IMR-90 (cell line): ENCODE data around the gene MOV10. TPM values are rescaled to one million over a fixed set of nuclear protein-coding genes. Genes with fewer than 3 reads are reported as not detected.

Experiments
- ATAC-seq: fragments of 200-7000 bp; cut with Tn5 transposase; 2 replicates; pipeline ENCODE4 v1.9.1; 2020; ENCODE audit warnings: low read depth, mild to moderate bottlenecking, moderate library complexity
- BruUV-seq: library from RNA; stranded (reverse); fragments of 400-500 nt; replicated peaks from 2 replicates; lab custom pipeline; 2021; lab: Mats Ljungman, UMichigan
- CTCF ChIA-PET: fragments of 300-600 bp; formaldehyde crosslinking; extraction: SDS; loops from one replicate; lab custom pipeline; 2021; ENCODE audit warnings: antibody characterized with exemption; lab: Yijun Ruan, JAX
- POLR2A ChIA-PET: fragments of 300-600 bp; sonication (Branson Sonifier 250); formaldehyde crosslinking; loops from one replicate; lab custom pipeline; 2022; ENCODE audit warnings: antibody characterized with exemption; ENCODE audit not compliant: unreplicated experiment; lab: Charles Lee
- DNase-seq: peaks from one replicate; pipeline ENCODE4 v3.0.0; 2013
- H2AFZ ChIP-seq: replicated peaks from 2 replicates; pipeline ENCODE3; 2013; ENCODE audit warnings: low read length, mild to moderate bottlenecking; ENCODE audit not compliant: poor library complexity
- H2AK5ac ChIP-seq: 2 replicates; pipeline ENCODE4 v1.6.1; 2013; ENCODE audit warnings: low read depth, low read length, inconsistent platforms
- H2AK9ac ChIP-seq: replicated peaks from 2 replicates; pipeline ENCODE3; 2013; ENCODE audit warnings: mild to moderate bottlenecking, low read depth, low read length, moderate library complexity; ENCODE audit not compliant: poor library complexity
- H2BK120ac ChIP-seq: 2 replicates; pipeline ENCODE4 v1.6.1; 2013; ENCODE audit warnings: low read depth, low read length, inconsistent platforms
- H2BK15ac ChIP-seq: 3 replicates; pipeline ENCODE4 v1.6.1; 2013; ENCODE audit warnings: low read depth, low read length, inconsistent platforms
- H2BK20ac ChIP-seq: 2 replicates; pipeline ENCODE4 v1.6.1; 2013; ENCODE audit warnings: low read depth, mild to moderate bottlenecking, inconsistent platforms, low read length, moderate library complexity
- H2BK5ac ChIP-seq: 2 replicates; pipeline ENCODE4 v1.6.1; 2013; ENCODE audit warnings: mild to moderate bottlenecking, low read depth, low read length, inconsistent platforms; ENCODE audit not compliant: poor library complexity, severe bottlenecking
- H3K14ac ChIP-seq: replicated peaks from 2 replicates; pipeline ENCODE4 v1.6.1; 2013; ENCODE audit warnings: low read depth, low read length, inconsistent platforms
- H3K18ac ChIP-seq: 2 replicates; pipeline ENCODE4 v1.6.1; 2013; ENCODE audit warnings: low read depth, low read length, control low read depth
- H3K23ac ChIP-seq: 2 replicates; pipeline ENCODE4 v1.6.1; 2013; ENCODE audit warnings: low read depth, low read length, inconsistent platforms
- H3K27ac ChIP-seq: 2 replicates; pipeline ENCODE4 v1.5.1; 2013; ENCODE audit warnings: mild to moderate bottlenecking, control low read depth, low read length; ENCODE audit not compliant: insufficient read depth
- H3K27me3 ChIP-seq: 2 replicates; pipeline ENCODE4 v1.6.1; 2013; ENCODE audit warnings: low read length; ENCODE audit not compliant: control insufficient read depth, insufficient read depth
- H3K36me3 ChIP-seq: 2 replicates; pipeline ENCODE4 v1.6.1; 2013; ENCODE audit warnings: low read length, mixed read lengths; ENCODE audit not compliant: control insufficient read depth, insufficient read depth
- H3K4ac ChIP-seq: 2 replicates; pipeline ENCODE4 v1.6.1; 2013; ENCODE audit warnings: low read depth, low read length, inconsistent platforms
- H3K4me1 ChIP-seq: 2 replicates; pipeline ENCODE4 v1.6.1; 2013; ENCODE audit warnings: low read length, mixed read lengths; ENCODE audit not compliant: control insufficient read depth, insufficient read depth
- H3K4me2 ChIP-seq: 2 replicates; pipeline ENCODE4 v1.6.1; 2013; ENCODE audit warnings: low read depth, mild to moderate bottlenecking, control low read depth, low read length, moderate library complexity
- H3K4me3 ChIP-seq: 2 replicates; pipeline ENCODE4 v1.5.1; 2013; ENCODE audit warnings: low read depth, mild to moderate bottlenecking, control low read depth, low read length, moderate library complexity; ENCODE audit not compliant: insufficient read depth
- H3K56ac ChIP-seq: 2 replicates; pipeline ENCODE4 v1.6.1; 2013; ENCODE audit warnings: low read length, inconsistent platforms; ENCODE audit not compliant: insufficient read depth; ENCODE audit errors: extremely low read depth
- H3K79me1 ChIP-seq, 2 experiments: 2 replicates each; pipeline ENCODE4 v1.6.1; 2013; ENCODE audit warnings: low read length in 2 of 2, inconsistent platforms in 1 of 2, low read depth in 1 of 2
- H3K9ac ChIP-seq: 2 replicates; pipeline ENCODE4 v1.6.1; 2013; ENCODE audit warnings: low read depth, low read length, control low read depth
- H3K9me1 ChIP-seq: 2 replicates; pipeline ENCODE4 v1.6.1; 2013; ENCODE audit warnings: low read length, inconsistent platforms; ENCODE audit not compliant: insufficient read depth
- H3K9me3 ChIP-seq: 2 replicates; pipeline ENCODE4 v1.6.1; 2013; ENCODE audit warnings: low read length; ENCODE audit not compliant: control insufficient read depth, insufficient read depth
- H4K20me1 ChIP-seq: 2 replicates; pipeline ENCODE4 v1.6.1; 2013; ENCODE audit warnings: low read length, inconsistent platforms; ENCODE audit not compliant: insufficient read depth
- H4K5ac ChIP-seq: 2 replicates; pipeline ENCODE4 v1.6.1; 2013; ENCODE audit warnings: mild to moderate bottlenecking, low read depth, low read length, control low read depth
- H4K8ac ChIP-seq, 2 experiments: 2 replicates each; pipeline ENCODE4 v1.6.1; 2013; ENCODE audit warnings: low read depth in 2 of 2, low read length in 2 of 2, control low read depth in 1 of 2, inconsistent platforms in 1 of 2
- H4K91ac ChIP-seq: 2 replicates; pipeline ENCODE4 v1.6.1; 2013; ENCODE audit warnings: low read depth, low read length, inconsistent platforms; ENCODE audit not compliant: insufficient read depth
- RCOR1 ChIP-seq: IDR thresholded peaks from 2 replicates; pipeline ENCODE4 v1.6.1; 2012; ENCODE audit warnings: mild to moderate bottlenecking, low read length, improper control_type of control experiment; ENCODE audit not compliant: insufficient replicate concordance
- SMC3 ChIP-seq: fragments of 150-350 bp; IDR thresholded peaks from 2 replicates; pipeline ENCODE4 v1.6.1; 2016; ENCODE audit warnings: low read depth, mild to moderate bottlenecking, antibody characterized with exemption, low read length, moderate library complexity
- whole genome bisulfite sequencing, 2 experiments: methylation state at CpG; one replicate each; pipeline versions ENCODE4 v1.1.5 to v1.1.7; 2013; ENCODE audit warnings: missing lambda C conversion rate in 2 of 2; ENCODE audit not compliant: insufficient read length in 1 of 2; ENCODE audit errors: extremely low coverage in 2 of 2; 5-methylcytosine and 5-hydroxymethylcytosine counted together
- dilution Hi-C: fragments of 300-500 bp; cut with HindIII; formaldehyde crosslinking; loops from one replicate; pipeline ENCODE4 v1.14.3; 2018; ENCODE audit warnings: low sequenced_read_pairs; ENCODE audit not compliant: unreplicated experiment
- in situ Hi-C: fragments of 300-500 bp; cut with MboI; formaldehyde crosslinking; loops from 3 replicates; pipeline ENCODE4 v1.14.3; 2019; ENCODE audit warnings: low sequenced_read_pairs, inconsistent platforms, mixed read lengths
- intact Hi-C: fragments of 100-400 bp; cut with micrococcal nuclease; formaldehyde crosslinking; loops from 2 replicates; pipeline ENCODE4 v1.10.0; 2022
- polyA plus RNA-seq, 3 experiments: library from polyadenylated mRNA; depleted of rRNA; stranded (reverse); fragments of >200 nt; gene quantifications; 2 replicates each; pipeline ENCODE4 v1.2.3, GENCODE V29; 2012; ENCODE audit warnings: low replicate concordance in 1 of 3
- total RNA-seq: library from RNA; depleted of rRNA; stranded (reverse); fragments of >200 nt; gene quantifications from 2 replicates; pipeline ENCODE4 v1.2.3, GENCODE V29; 2012

Gene MOV10
- total and polyA plus RNA-seq, 2 of the 4 experiments (the other 2 are of a cell fraction), result 36.7 to 103 TPM

GRCh38 chr1:112677501-112677900, 3.0 kb downstream of the MOV10 start:
- H2BK5ac ChIP-seq, result no peak overlapping the region
- no peak overlapping the region for H3K4me2 ChIP-seq
- no peaks in the 10 kb centered on the region for H3K27me3 ChIP-seq
- H4K8ac ChIP-seq, result no peak overlapping the region
- no peak overlapping the region for H2AFZ ChIP-seq
- ATAC-seq (no peak), DNase-seq (no peak)
- POLR2A ChIA-PET, result no interaction called here
- H3K4me1 ChIP-seq, result peaks cover 2% of the 10 kb centered on the region; the same call in 1 of the 2 replicates
- H2AK5ac ChIP-seq, result no peak overlapping the region
- H3K18ac ChIP-seq, result no peak overlapping the region
- H4K5ac ChIP-seq, result no peak overlapping the region
- WGBS, 2 experiments, result no CpG with 5 or more reads among the region's 4 CpGs
- H3K9ac ChIP-seq, result no peak overlapping the region
- H3K27ac ChIP-seq, result no peak overlapping the region
- in situ Hi-C loops (no loop called here), dilution Hi-C loops (no loop called here), intact Hi-C loops (no loop called here)
- TF ChIP-seq RCOR1 (no peak), SMC3 (no peak)
- H4K91ac ChIP-seq, result no peak overlapping the region
- CTCF ChIA-PET, result no interaction called here
- H3K56ac ChIP-seq, result no peak overlapping the region
- no peak overlapping the region for H3K4me3 ChIP-seq
- BruUV-seq, result no TSS peak
- H3K9me1 ChIP-seq, result no peaks in the 10 kb centered on the region
- H4K20me1 ChIP-seq, result no peaks in the 10 kb centered on the region; the same call in 1 of the 2 replicates
- no peak overlapping the region for H2BK120ac ChIP-seq
- H2BK15ac ChIP-seq, result no peak overlapping the region
- H3K4ac ChIP-seq, result no peak overlapping the region
- no peak overlapping the region for H3K23ac ChIP-seq
- H3K79me1 ChIP-seq, result peaks cover 35 to 68% of the 10 kb centered on the region in 2 experiments
- H3K14ac ChIP-seq, result no peak overlapping the region
- no peak overlapping the region for H2AK9ac ChIP-seq
- no peaks in the 10 kb centered on the region for H3K36me3 ChIP-seq
- H3K9me3 ChIP-seq, result no peaks in the 10 kb centered on the region
- no peak overlapping the region for H2BK20ac ChIP-seq
